Thoracic aorta (tissue), 2 donors: Measurements from ENCODE around the gene STT3B. TPM values are rescaled to one million over a fixed set of nuclear protein-coding genes. Genes with fewer than 3 reads are reported as not detected.

Source experiments
- ATAC-seq: fragments of 150-250 bp; one replicate; pipeline ENCODE4 v1.8.0; 2017; ENCODE audit warnings: low read depth; ENCODE audit not compliant: insufficient number of reproducible peaks, low FRiP score
- DNase-seq: peaks from one replicate; pipeline ENCODE4 v3.0.0-alpha.2; 2020; ENCODE audit warnings: low spot score
- H3K27ac ChIP-seq, 2 donors: fragments of 200-600 bp; sonication (generic); 1 replicate in 1 of 2; 2 replicates in 1 of 2; pipeline ENCODE4 v1.5.1; 2016; ENCODE audit warnings: mild to moderate bottlenecking in 2 of 2, moderate library complexity in 2 of 2
- H3K27me3 ChIP-seq: fragments of 200-600 bp; sonication (generic); replicated peaks from 2 replicates; pipeline ENCODE4 v1.6.0; 2016; ENCODE audit warnings: mild to moderate bottlenecking; ENCODE audit not compliant: insufficient read depth
- H3K36me3 ChIP-seq: fragments of 200-600 bp; sonication (generic); one replicate; pipeline ENCODE4 v1.5.1; 2016
- H3K4me1 ChIP-seq, 2 donors: fragments of 200-600 bp; sonication (generic); 1 replicate in 1 of 2; 2 replicates in 1 of 2; pipeline versions ENCODE4 v1.5.1 to v1.6.0; 2016; ENCODE audit warnings: low read depth in 2 of 2, mild to moderate bottlenecking in 1 of 2; ENCODE audit not compliant: control insufficient read depth in 1 of 2
- H3K4me3 ChIP-seq: fragments of 200-600 bp; sonication (generic); 2 replicates; pipeline ENCODE4 v1.5.1; 2016; ENCODE audit warnings: mild to moderate bottlenecking
- H3K9me3 ChIP-seq: fragments of 200-600 bp; sonication (generic); 2 replicates; pipeline ENCODE4 v1.5.1; 2016
- total RNA-seq, 2 donors: library from RNA; depleted of rRNA; stranded (reverse); fragments of >200 nt; gene quantifications; one replicate each; pipeline versions ENCODE4 v1.1.0 to v1.2.3, GENCODE V29; 2016
- TF ChIP-seq, protein P1 (sequence below): fragments of 200-600 bp; sonication (generic); IDR thresholded peaks from one replicate; pipeline ENCODE4 v1.5.1; 2019; ENCODE audit warnings: antibody characterized with exemption

Gene STT3B
- total RNA-seq, 2 donors from 2014 or later, result 99.0 to 126 TPM

DNA sequence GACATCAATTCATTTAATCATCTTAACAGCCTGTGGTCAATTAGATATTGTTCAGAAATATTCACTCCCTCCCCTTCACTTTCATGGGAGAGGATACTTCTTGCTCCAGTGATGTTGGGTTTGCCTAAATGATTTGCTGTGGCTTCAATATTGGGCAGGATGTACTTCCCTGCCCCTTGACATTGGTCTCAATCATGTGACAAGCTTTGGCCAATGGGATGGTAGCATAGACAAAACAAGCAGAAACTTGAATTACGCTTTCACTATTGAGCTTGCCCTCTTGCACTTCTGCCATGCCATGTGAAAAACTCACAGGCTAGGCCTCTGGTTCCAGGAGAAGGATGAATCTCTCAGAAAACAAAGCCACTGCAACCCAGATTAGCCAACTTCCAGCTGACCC, 42.2 kb upstream of the STT3B start:
- Histone ChIP-seq H3K27me3 (no peaks in the 10 kb centered on the region), H3K36me3 (no peaks in the 10 kb centered on the region), H3K4me1 (no peaks in the 10 kb centered on the region), H3K4me3 (no peak overlapping the region), H3K27ac (no peak overlapping the region), H3K9me3 (peaks cover 7% of the 10 kb centered on the region)
- DNase-seq, result no peak
- no peak for ATAC-seq
- TF ChIP-seq, protein P1, sequence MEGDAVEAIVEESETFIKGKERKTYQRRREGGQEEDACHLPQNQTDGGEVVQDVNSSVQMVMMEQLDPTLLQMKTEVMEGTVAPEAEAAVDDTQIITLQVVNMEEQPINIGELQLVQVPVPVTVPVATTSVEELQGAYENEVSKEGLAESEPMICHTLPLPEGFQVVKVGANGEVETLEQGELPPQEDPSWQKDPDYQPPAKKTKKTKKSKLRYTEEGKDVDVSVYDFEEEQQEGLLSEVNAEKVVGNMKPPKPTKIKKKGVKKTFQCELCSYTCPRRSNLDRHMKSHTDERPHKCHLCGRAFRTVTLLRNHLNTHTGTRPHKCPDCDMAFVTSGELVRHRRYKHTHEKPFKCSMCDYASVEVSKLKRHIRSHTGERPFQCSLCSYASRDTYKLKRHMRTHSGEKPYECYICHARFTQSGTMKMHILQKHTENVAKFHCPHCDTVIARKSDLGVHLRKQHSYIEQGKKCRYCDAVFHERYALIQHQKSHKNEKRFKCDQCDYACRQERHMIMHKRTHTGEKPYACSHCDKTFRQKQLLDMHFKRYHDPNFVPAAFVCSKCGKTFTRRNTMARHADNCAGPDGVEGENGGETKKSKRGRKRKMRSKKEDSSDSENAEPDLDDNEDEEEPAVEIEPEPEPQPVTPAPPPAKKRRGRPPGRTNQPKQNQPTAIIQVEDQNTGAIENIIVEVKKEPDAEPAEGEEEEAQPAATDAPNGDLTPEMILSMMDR, result no peak

DNA sequence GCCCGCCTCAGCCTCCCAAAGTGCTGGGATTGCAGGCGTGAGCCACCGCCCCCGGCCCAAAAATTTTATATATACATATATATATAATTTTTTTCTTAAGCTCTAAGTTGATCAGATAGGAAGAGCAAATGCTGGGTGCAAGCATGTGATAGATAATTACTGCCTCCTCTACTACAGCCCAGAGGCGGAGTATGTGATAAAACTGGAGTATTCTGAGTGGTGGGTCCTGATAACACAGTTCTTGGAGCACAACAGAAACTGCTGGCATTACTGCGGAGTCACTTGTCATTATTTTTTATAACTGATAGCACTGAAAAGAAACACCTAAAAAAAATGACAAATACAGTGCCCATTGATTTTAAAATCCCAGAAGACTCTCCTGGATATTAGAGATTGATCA, 41.1 kb upstream of the STT3B start:
- Histone ChIP-seq H3K36me3 (no peaks in the 10 kb centered on the region), H3K9me3 (peaks cover 7% of the 10 kb centered on the region), H3K4me1 (no peaks in the 10 kb centered on the region), H3K27me3 (no peaks in the 10 kb centered on the region), H3K27ac (no peak overlapping the region), H3K4me3 (no peak overlapping the region)
- ATAC-seq, result no peak
- TF ChIP-seq, protein P1, result no peak
- DNase-seq, result no peak

DNA sequence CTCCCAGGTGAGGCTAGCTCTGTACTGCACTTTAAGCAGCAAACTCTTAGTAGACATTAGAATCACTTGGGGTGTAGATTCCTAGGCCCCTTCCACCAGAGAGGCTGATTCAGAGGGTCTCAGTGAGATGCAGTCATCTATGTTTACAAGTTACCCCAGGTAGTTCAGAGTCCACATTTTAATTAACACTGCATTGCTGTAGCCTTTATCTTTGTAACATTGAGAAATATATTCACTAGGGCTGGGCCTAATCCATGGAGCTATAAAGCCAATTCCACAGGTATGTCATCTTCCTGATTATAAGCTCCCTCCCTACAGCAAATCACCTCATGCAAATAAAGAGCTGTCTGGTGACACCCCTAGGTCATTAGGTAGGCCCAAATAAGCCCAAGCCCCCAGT, 39.6 kb upstream of the STT3B start:
- Histone ChIP-seq H3K9me3 (peaks cover 7% of the 10 kb centered on the region), H3K4me1 (no peaks in the 10 kb centered on the region), H3K27ac (no peak overlapping the region), H3K27me3 (no peaks in the 10 kb centered on the region), H3K36me3 (no peaks in the 10 kb centered on the region), H3K4me3 (no peak overlapping the region)
- TF ChIP-seq, protein P1, result no peak
- no peak for DNase-seq
- ATAC-seq, result no peak

DNA sequence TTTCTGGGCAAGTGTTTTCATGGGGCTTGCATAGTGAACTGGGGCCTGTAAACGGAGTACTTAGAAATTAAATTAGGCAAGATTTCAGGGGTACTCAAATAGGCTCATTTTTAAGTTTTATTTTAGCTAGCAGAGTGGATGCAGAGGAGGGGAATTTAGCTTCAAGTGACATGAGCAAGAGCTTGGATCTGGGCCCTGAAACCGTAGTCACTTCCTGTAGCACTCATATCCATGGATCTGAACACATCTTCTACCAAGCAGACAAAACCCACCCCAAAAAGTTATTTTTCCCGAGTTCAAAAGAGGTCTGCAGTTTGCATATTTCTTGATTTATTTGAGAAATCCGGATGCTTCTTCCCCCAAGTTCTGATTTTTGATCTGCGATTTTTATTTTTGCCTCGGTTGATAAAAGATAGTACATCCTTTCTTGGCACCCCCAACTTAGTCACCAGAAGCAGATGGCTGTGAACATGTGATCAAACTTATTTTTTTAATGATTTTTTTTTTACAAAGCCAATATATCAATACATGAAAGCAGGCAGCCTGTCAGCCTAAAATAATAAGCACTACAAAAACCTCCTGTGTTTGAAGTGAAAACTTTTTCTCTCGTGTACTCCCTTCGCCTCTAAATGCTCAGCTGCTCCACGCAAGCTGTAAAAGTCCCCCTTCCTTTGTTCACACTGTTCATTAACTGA, 36.6 kb upstream of the STT3B start:
- no peaks in the 10 kb centered on the region for H3K9me3 ChIP-seq
- DNase-seq (no peak), ATAC-seq (no peak)
- H3K27me3 ChIP-seq, result no peaks in the 10 kb centered on the region
- H3K27ac ChIP-seq, result no peak overlapping the region
- H3K36me3 ChIP-seq, result no peaks in the 10 kb centered on the region
- no peaks in the 10 kb centered on the region for H3K4me1 ChIP-seq
- H3K4me3 ChIP-seq, result no peak overlapping the region
- TF ChIP-seq, protein P1, result no peak

DNA sequence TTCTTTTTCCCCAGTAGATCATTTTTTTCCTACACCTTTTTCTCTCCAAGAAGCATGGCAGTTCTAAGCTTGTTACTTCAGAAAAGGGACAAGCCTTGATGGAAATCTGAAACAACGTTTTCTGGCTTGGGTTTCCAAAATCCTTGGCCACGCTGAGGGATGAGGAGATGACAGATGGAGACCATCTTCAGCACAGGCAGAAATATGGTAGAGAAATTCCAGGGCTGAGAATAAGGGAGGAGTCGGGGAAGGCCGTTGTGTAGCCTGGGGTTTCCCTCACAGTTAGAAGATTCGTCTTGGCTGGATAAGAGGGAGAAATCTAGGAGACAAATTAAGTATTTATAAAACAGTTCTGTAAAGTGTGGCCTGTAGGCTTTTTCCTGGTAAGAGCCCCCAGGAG, 33.9 kb upstream of the STT3B start:
- Histone ChIP-seq H3K27me3 (no peaks in the 10 kb centered on the region), H3K4me3 (no peak overlapping the region)
- no peak for DNase-seq

More for the DNA sequence above, 33.9 kb upstream of the STT3B start:
- H3K9me3 ChIP-seq, result no peaks in the 10 kb centered on the region
- H3K4me1 ChIP-seq, result no peaks in the 10 kb centered on the region
- no peaks in the 10 kb centered on the region for H3K36me3 ChIP-seq
- ATAC-seq, result no peak
- H3K27ac ChIP-seq, result no peak overlapping the region
- TF ChIP-seq, protein P1, result no peak
